Naive B cell (primary cell): Measurements from ENCODE around the gene EVL. TPM values are rescaled to one million over a fixed set of nuclear protein-coding genes. Genes with fewer than 3 reads are reported as not detected.
A peak's percentile ranks its signal among the peaks of the same experiment; 100 is the strongest.

ENCODE experiments used
- ATAC-seq, 2 donors: fragments of 150-1000 bp; cut with Tn5 transposase; 2 replicates each; pipeline ENCODE4 v1.10.0; 2021; ENCODE audit warnings: low read depth in 2 of 2, mild to moderate bottlenecking in 2 of 2, moderate library complexity in 2 of 2
- DNase-seq: peaks from one replicate; pipeline ENCODE4 v3.0.0; 2022
- H3K27ac Mint-ChIP-seq, 6 donors: one replicate each; pipeline ENCODE4 v1.8.0; 2020 to 2022; ENCODE audit warnings: mild to moderate bottlenecking in 6 of 6, mixed read lengths in 6 of 6, moderate library complexity in 5 of 6, inconsistent platforms in 2 of 6
- H3K27me3 Mint-ChIP-seq, 3 donors: one replicate each; pipeline ENCODE4 v1.8.0; 2021 to 2022; ENCODE audit warnings: mixed read lengths in 3 of 3, mild to moderate bottlenecking in 1 of 3
- H3K36me3 Mint-ChIP-seq, 2 donors: one replicate each; pipeline ENCODE4 v1.8.0; 2020 to 2022; ENCODE audit warnings: mixed read lengths in 2 of 2, inconsistent platforms in 1 of 2, mild to moderate bottlenecking in 1 of 2
- H3K4me1 Mint-ChIP-seq, 3 donors: one replicate each; pipeline ENCODE4 v1.8.0; 2020 to 2022; ENCODE audit warnings: mixed read lengths in 3 of 3, inconsistent platforms in 1 of 3, mild to moderate bottlenecking in 1 of 3, moderate library complexity in 1 of 3
- H3K4me3 Mint-ChIP-seq, 8 donors: one replicate each; pipeline ENCODE4 v1.8.0; 2020 to 2022; ENCODE audit warnings: mild to moderate bottlenecking in 8 of 8, mixed read lengths in 8 of 8, moderate library complexity in 8 of 8, inconsistent platforms in 2 of 8
- H3K9me3 Mint-ChIP-seq, 7 donors: one replicate each; pipeline ENCODE4 v1.8.0; 2020 to 2022; ENCODE audit warnings: mixed read lengths in 7 of 7, mild to moderate bottlenecking in 5 of 7, inconsistent platforms in 2 of 7, moderate library complexity in 1 of 7
- polyA plus RNA-seq, 6 donors: library from polyadenylated mRNA; unstranded; fragments of 300-500 nt; fragmentation: Illumina TruSeq; gene quantifications; one replicate each; pipeline ENCODE4 v1.2.3, GENCODE V29; 2021; ENCODE audit warnings: low read depth in 6 of 6

The EVL gene
- polyA plus RNA-seq, 6 donors from 2014 or later: 76.5 to 135 (median 89.8) TPM

GRCh38 chr14:100031506-100032281 lies 33.5 kb upstream of the EVL start:
- no peaks in the 10 kb centered on the region for H3K9me3 Mint-ChIP-seq
- H3K27me3 Mint-ChIP-seq: peaks cover 0 to 7% (median 0%) of the 10 kb centered on the region in 3 donors
- H3K27ac Mint-ChIP-seq: no peak overlapping the region
- H3K4me1 Mint-ChIP-seq: no peaks in the 10 kb centered on the region
- no peaks in the 10 kb centered on the region for H3K36me3 Mint-ChIP-seq
- ATAC-seq: no peak
- no peak for DNase-seq
- no peak overlapping the region for H3K4me3 Mint-ChIP-seq

GRCh38 chr14:100032738-100033137 lies 32.5 kb upstream of the EVL start:
- no peak for DNase-seq
- Mint-ChIP-seq H3K27ac (no peak overlapping the region), H3K36me3 (no peaks in the 10 kb centered on the region), H3K4me1 (no peaks in the 10 kb centered on the region), H3K4me3 (no peak overlapping the region), H3K27me3 (peaks cover 0 to 7% (median 0%) of the 10 kb centered on the region in 3 donors), H3K9me3 (no peaks in the 10 kb centered on the region)
- ATAC-seq: no peak

- no peaks in the 10 kb centered on the region for H3K36me3 Mint-ChIP-seq
- H3K27me3 Mint-ChIP-seq: peaks cover 0 to 7% (median 0%) of the 10 kb centered on the region in 3 donors
- H3K9me3 Mint-ChIP-seq: no peaks in the 10 kb centered on the region
- ATAC-seq (no peak), DNase-seq (no peak)
- no peak overlapping the region for H3K4me3 Mint-ChIP-seq
- no peak overlapping the region for H3K27ac Mint-ChIP-seq
- H3K4me1 Mint-ChIP-seq: no peaks in the 10 kb centered on the region
Observed at GRCh38 chr14:100033347-100034075, 31.7 kb upstream of the EVL start.

GRCh38 chr14:100034468-100034867 lies 30.8 kb upstream of the EVL start:
- Mint-ChIP-seq H3K4me3 (no peak overlapping the region), H3K27ac (peak overlapping the region in 1 of 6 donors; percentile 39)
- no peak for DNase-seq

GRCh38 chr14:100034961-100035500 lies 30.2 kb upstream of the EVL start:
- DNase-seq (no peak), ATAC-seq (no peak)
- H3K36me3 Mint-ChIP-seq: no peaks in the 10 kb centered on the region
- no peaks in the 10 kb centered on the region for H3K9me3 Mint-ChIP-seq
- no peaks in the 10 kb centered on the region for H3K4me1 Mint-ChIP-seq
- no peaks in the 10 kb centered on the region for H3K27me3 Mint-ChIP-seq
- H3K4me3 Mint-ChIP-seq: no peak overlapping the region
- peak overlapping the region in 1 of 6 donors; percentile 39 for H3K27ac Mint-ChIP-seq

More at GRCh38 chr14:100034468-100034867, 30.8 kb upstream of the EVL start:
- no peak for ATAC-seq
- Mint-ChIP-seq H3K27me3 (peaks cover 0 to 2% (median 0%) of the 10 kb centered on the region in 3 donors), H3K9me3 (no peaks in the 10 kb centered on the region), H3K36me3 (no peaks in the 10 kb centered on the region), H3K4me1 (no peaks in the 10 kb centered on the region)

DNA sequence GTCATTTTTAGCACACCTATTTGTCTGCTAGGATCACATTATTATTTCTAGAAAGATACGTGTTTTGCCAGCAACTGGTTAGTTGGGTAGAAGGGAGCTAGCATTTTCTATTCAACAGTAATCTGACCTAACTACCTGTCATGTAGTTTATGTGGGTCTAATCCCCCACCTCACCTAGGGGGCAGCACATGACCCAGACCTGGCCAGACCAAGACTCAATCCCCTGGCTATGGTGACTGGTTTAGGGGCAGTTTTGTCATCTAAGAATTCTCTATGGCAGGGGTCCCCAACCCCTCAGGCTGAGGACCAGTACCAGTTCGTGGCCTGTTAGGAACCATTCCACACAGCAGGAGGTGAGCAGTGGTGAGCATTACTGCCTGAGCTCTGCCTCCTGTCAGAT lies 29.5 kb upstream of the EVL start:
- H3K4me1 Mint-ChIP-seq: no peaks in the 10 kb centered on the region
- no peaks in the 10 kb centered on the region for H3K36me3 Mint-ChIP-seq
- H3K27me3 Mint-ChIP-seq: no peaks in the 10 kb centered on the region
- H3K9me3 Mint-ChIP-seq: no peaks in the 10 kb centered on the region
- no peak for DNase-seq
- ATAC-seq: no peak
- no peak overlapping the region for H3K4me3 Mint-ChIP-seq
- no peak overlapping the region for H3K27ac Mint-ChIP-seq

- no peak overlapping the region for H3K4me3 Mint-ChIP-seq
- ATAC-seq (no peak), DNase-seq (no peak)
- H3K27ac Mint-ChIP-seq: no peak overlapping the region
- no peaks in the 10 kb centered on the region for H3K27me3 Mint-ChIP-seq
- no peaks in the 10 kb centered on the region for H3K36me3 Mint-ChIP-seq
- H3K4me1 Mint-ChIP-seq: no peaks in the 10 kb centered on the region
- no peaks in the 10 kb centered on the region for H3K9me3 Mint-ChIP-seq
Observed at GRCh38 chr14:100037353-100037752, 27.9 kb upstream of the EVL start.

DNA sequence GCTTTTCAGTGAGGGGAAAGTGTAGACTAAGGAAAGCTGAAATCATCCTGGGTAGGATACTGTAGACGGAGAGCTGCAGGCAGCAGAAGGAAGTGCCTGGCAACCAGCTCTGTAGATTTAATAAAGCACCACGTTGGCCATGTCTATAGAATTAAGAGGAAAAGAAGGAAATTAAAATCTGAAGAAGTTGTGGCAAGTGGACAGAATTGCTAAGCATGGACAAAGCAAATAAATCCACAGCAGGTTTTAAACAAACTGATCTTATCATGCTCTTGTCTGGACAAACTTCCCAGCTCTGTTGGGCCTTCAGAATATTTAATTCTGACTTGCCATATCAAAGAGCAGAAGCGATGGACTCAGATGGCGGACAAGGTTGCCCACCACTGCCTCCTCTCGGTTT lies 27.2 kb upstream of the EVL start:
- no peak overlapping the region for H3K4me3 Mint-ChIP-seq
- H3K27me3 Mint-ChIP-seq: no peaks in the 10 kb centered on the region
- DNase-seq (no peak), ATAC-seq (no peak)
- no peaks in the 10 kb centered on the region for H3K9me3 Mint-ChIP-seq
- H3K27ac Mint-ChIP-seq: peak overlapping the region in 2 of 6 donors; percentile 48 to 57
- H3K36me3 Mint-ChIP-seq: no peaks in the 10 kb centered on the region
- no peaks in the 10 kb centered on the region for H3K4me1 Mint-ChIP-seq

GRCh38 chr14:100039903-100040302 lies 25.3 kb upstream of the EVL start:
- H3K4me3 Mint-ChIP-seq: no peak overlapping the region
- no peak for ATAC-seq
- H3K4me1 Mint-ChIP-seq: no peaks in the 10 kb centered on the region
- DNase-seq: no peak
- H3K9me3 Mint-ChIP-seq: no peaks in the 10 kb centered on the region
- H3K27me3 Mint-ChIP-seq: no peaks in the 10 kb centered on the region
- H3K36me3 Mint-ChIP-seq: no peaks in the 10 kb centered on the region
- peak overlapping the region in 1 of 6 donors; percentile 5 for H3K27ac Mint-ChIP-seq

- no peak overlapping the region for H3K4me3 Mint-ChIP-seq
- H3K27me3 Mint-ChIP-seq: no peaks in the 10 kb centered on the region
- peak overlapping the region in 1 of 6 donors; percentile 32 for H3K27ac Mint-ChIP-seq
- DNase-seq (no peak), ATAC-seq (no peak)
- no peaks in the 10 kb centered on the region for H3K9me3 Mint-ChIP-seq
- no peaks in the 10 kb centered on the region for H3K36me3 Mint-ChIP-seq
- H3K4me1 Mint-ChIP-seq: no peaks in the 10 kb centered on the region
Observed at GRCh38 chr14:100041271-100041670, 24.0 kb upstream of the EVL start.

- Mint-ChIP-seq H3K36me3 (no peaks in the 10 kb centered on the region), H3K4me1 (no peaks in the 10 kb centered on the region), H3K4me3 (no peak overlapping the region), H3K27ac (no peak overlapping the region), H3K9me3 (no peaks in the 10 kb centered on the region), H3K27me3 (no peaks in the 10 kb centered on the region)
- DNase-seq (no peak), ATAC-seq (no peak)
Observed at GRCh38 chr14:100042286-100042685, 22.9 kb upstream of the EVL start.

DNA sequence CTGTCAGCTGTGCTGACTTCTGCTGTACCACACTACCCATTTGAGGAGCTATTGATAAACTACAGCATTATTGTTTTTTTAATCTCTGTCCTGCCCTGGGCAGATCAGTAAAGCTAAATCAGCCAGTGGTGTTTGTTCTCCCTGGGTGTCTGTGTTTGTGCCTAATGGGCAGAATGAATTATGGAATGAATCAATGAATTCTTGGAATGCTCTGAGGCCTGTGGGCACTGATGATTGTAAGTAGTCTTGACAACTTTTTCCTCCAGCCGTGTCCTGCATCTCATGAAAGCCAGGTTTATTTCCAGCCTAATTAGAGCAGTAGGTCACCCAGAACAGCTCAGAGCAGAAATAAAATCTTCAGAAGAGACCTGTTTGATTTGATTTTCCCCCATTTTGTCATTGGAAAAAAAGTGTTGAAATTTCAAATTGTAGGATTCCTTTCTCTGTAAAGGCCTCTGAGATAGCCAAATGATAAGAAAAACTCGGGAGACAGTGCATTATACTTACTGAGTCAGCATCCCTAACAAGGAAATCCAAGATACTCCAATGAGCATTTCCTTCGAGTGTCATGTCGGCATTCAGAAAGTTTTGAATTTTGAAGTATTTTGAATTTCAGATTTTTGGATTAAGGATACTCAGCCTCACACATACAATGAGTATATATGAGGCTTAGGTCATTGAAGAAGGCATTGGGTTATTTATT lies 19.4 kb upstream of the EVL start:
- Mint-ChIP-seq H3K27me3 (no peaks in the 10 kb centered on the region), H3K27ac (no peak overlapping the region), H3K9me3 (no peaks in the 10 kb centered on the region), H3K36me3 (no peaks in the 10 kb centered on the region), H3K4me3 (no peak overlapping the region), H3K4me1 (no peaks in the 10 kb centered on the region)
- ATAC-seq (no peak), DNase-seq (no peak)

DNA sequence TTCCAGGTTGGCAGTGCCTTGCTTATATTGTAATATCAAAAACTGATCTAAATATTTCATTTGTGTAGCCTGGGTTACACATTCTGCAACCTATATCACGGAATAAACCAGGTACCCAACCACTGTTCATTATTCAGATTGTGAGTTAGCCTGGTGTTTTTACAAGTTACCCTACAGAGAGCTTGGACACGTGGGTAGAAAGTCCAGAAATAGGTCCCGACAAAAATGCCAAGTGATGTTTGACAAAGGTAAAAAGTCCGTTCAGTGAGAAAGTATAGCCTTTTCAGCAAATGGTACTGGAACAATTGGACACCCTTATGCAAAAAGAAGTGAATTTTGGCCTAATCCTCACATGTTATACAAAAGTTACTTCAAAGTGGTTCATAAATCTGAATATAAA lies 17.6 kb upstream of the EVL start:
- ATAC-seq (no peak), DNase-seq (no peak)
- H3K9me3 Mint-ChIP-seq: no peaks in the 10 kb centered on the region
- H3K4me1 Mint-ChIP-seq: no peaks in the 10 kb centered on the region
- H3K36me3 Mint-ChIP-seq: no peaks in the 10 kb centered on the region
- no peak overlapping the region for H3K4me3 Mint-ChIP-seq
- no peak overlapping the region for H3K27ac Mint-ChIP-seq
- H3K27me3 Mint-ChIP-seq: no peaks in the 10 kb centered on the region
